B cell (primary cell): ENCODE data around the gene C1QTNF7. TPM values are rescaled to one million over a fixed set of nuclear protein-coding genes. Genes with fewer than 3 reads are reported as not detected.

Experiments used
- ATAC-seq: fragments of 200-7000 bp; cut with Tn5 transposase; one replicate; pipeline ENCODE4 v1.10.0; 2021; ENCODE audit warnings: low read depth, mild to moderate bottlenecking, moderate number of reproducible peaks, moderate library complexity
- CTCF ChIA-PET: fragments of 350-600 bp; sonication (Branson Sonifier 250); formaldehyde crosslinking; loops from one replicate; lab custom pipeline; 2021; ENCODE audit warnings: antibody characterized with exemption, inconsistent platforms; lab: Charles Lee
- POLR2A ChIA-PET: fragments of 350-600 bp; sonication (Branson Sonifier 250); formaldehyde crosslinking; loops from one replicate; lab custom pipeline; 2021; ENCODE audit warnings: antibody characterized with exemption; lab: Charles Lee
- DNase-seq: peaks from one replicate; pipeline ENCODE4 v3.0.0; 2013
- H2AFZ ChIP-seq: 2 replicates; pipeline ENCODE4 v1.6.1; 2012; ENCODE audit warnings: mild to moderate bottlenecking, low read depth, low read length; ENCODE audit not compliant: insufficient read depth, poor library complexity, severe bottlenecking
- H3K27ac ChIP-seq, 2 donors: 1 replicate in 1 of 2; 2 replicates in 1 of 2; pipeline ENCODE4 v1.5.1; 2012 to 2013; ENCODE audit warnings: low read length in 2 of 2, mild to moderate bottlenecking in 2 of 2, moderate library complexity in 1 of 2
- H3K27me3 ChIP-seq, 4 experiments: fragments of 200-600 bp in 1 of 4; sonication (generic) in 1 of 4; replicated peaks in 1 of 4; 1 replicate in 2 of 4; 2 replicates in 2 of 4; pipeline versions ENCODE4 v1.6.1 to v1.7.0; 2013 to 2016; ENCODE audit warnings: low read length in 3 of 4, mild to moderate bottlenecking in 2 of 4, mixed read lengths in 1 of 4, moderate library complexity in 1 of 4; ENCODE audit not compliant: insufficient read depth in 4 of 4, control insufficient read depth in 3 of 4; ENCODE audit errors: control extremely low read depth in 1 of 4
- H3K36me3 ChIP-seq, 2 experiments: replicated peaks in 1 of 2; 1 replicate in 1 of 2; 2 replicates in 1 of 2; pipeline versions ENCODE4 v1.6.1 to v1.7.1; 2013; ENCODE audit warnings: low read length in 1 of 2; ENCODE audit not compliant: insufficient read depth in 2 of 2, control insufficient read depth in 1 of 2; ENCODE audit errors: control extremely low read depth in 1 of 2, extremely low read depth in 1 of 2
- H3K4me1 ChIP-seq, 2 donors: fragments of 200-600 bp in 1 of 2; sonication (generic) in 1 of 2; 1 replicate in 1 of 2; 2 replicates in 1 of 2; pipeline versions ENCODE4 v1.5.1 to v1.6.1; 2013 to 2017; ENCODE audit warnings: low read length in 2 of 2; ENCODE audit not compliant: control insufficient read depth in 2 of 2, insufficient read depth in 2 of 2
- H3K4me2 ChIP-seq: replicated peaks from 2 replicates; pipeline ENCODE3; 2012; ENCODE audit warnings: mild to moderate bottlenecking, low read depth, low read length; ENCODE audit not compliant: poor library complexity, severe bottlenecking
- H3K4me3 ChIP-seq, 5 experiments: fragments of 200-600 bp in 1 of 5; sonication (generic) in 1 of 5; 1 replicate in 3 of 5; 2 replicates in 2 of 5; pipeline versions ENCODE4 v1.5.1 to v1.7.0; 2011 to 2016; ENCODE audit warnings: low read length in 4 of 5, mild to moderate bottlenecking in 4 of 5, low read depth in 2 of 5, control low read depth in 1 of 5, moderate library complexity in 1 of 5; ENCODE audit not compliant: insufficient read depth in 1 of 5; ENCODE audit errors: control extremely low read depth in 1 of 5, extremely low read depth in 1 of 5
- H3K79me2 ChIP-seq: fragments of 200-600 bp; sonication (generic); one replicate; pipeline ENCODE4 v1.6.0; 2016; ENCODE audit warnings: low read length; ENCODE audit not compliant: control insufficient read depth, insufficient read depth
- H3K9ac ChIP-seq: fragments of 200-600 bp; sonication (generic); 2 replicates; pipeline ENCODE4 v1.6.1; 2017; ENCODE audit warnings: mild to moderate bottlenecking, low read length, moderate library complexity
- H3K9me3 ChIP-seq, 3 donors: one replicate each; pipeline versions ENCODE4 v1.6.1 to v1.7.1; 2013; ENCODE audit warnings: low read length in 2 of 3; ENCODE audit not compliant: control insufficient read depth in 2 of 3, insufficient read depth in 1 of 3; ENCODE audit errors: control extremely low read depth in 1 of 3
- H4K20me1 ChIP-seq: 2 replicates; pipeline ENCODE4 v1.6.0; 2012; ENCODE audit warnings: mild to moderate bottlenecking, low read length; ENCODE audit not compliant: insufficient read depth, control insufficient read depth, poor library complexity, severe bottlenecking
- H3K27ac Mint-ChIP-seq: one replicate; pipeline ENCODE4 v1.8.0; 2021; ENCODE audit warnings: mixed read lengths
- H3K27me3 Mint-ChIP-seq: one replicate; pipeline ENCODE4 v1.8.0; 2021; ENCODE audit warnings: mixed read lengths
- H3K4me1 Mint-ChIP-seq: one replicate; pipeline ENCODE4 v1.8.0; 2021; ENCODE audit warnings: mixed read lengths
- H3K4me3 Mint-ChIP-seq: one replicate; pipeline ENCODE4 v1.8.0; 2021; ENCODE audit warnings: mixed read lengths
- H3K9me3 Mint-ChIP-seq: one replicate; pipeline ENCODE4 v1.8.0; 2022; ENCODE audit warnings: mixed read lengths; ENCODE audit not compliant: insufficient read depth
- CTCF ChIP-seq: fragments of 200-600 bp; IDR thresholded peaks from one replicate; pipeline ENCODE4 v1.8.0; 2022; ENCODE audit warnings: antibody characterized with exemption, mild to moderate bottlenecking
- EZH2 ChIP-seq: IDR thresholded peaks from 2 replicates; pipeline ENCODE4 v1.6.1; 2012; ENCODE audit warnings: borderline replicate concordance, low read depth, mild to moderate bottlenecking, moderate library complexity, low read length; ENCODE audit not compliant: insufficient read depth, poor library complexity, severe bottlenecking
- WGBS: methylation state at CpG from one replicate; pipeline ENCODE4 v1.1.5; 2013; ENCODE audit warnings: missing lambda C conversion rate; ENCODE audit not compliant: insufficient coverage; 5-methylcytosine and 5-hydroxymethylcytosine counted together
- intact Hi-C: fragments of 100-400 bp; cut with micrococcal nuclease; formaldehyde crosslinking; loops from one replicate; pipeline ENCODE4 v1.10.0; 2022
- polyA plus RNA-seq: library from polyadenylated mRNA; depleted of rRNA; stranded (reverse); fragments of >200 nt; gene quantifications from 2 replicates; pipeline ENCODE4 v1.2.3, GENCODE V29; 2012
- total RNA-seq, 2 donors: library from RNA; stranded (reverse); fragments of 120-200 nt in 1 of 2; gene quantifications; 1 replicate in 1 of 2; 2 replicates in 1 of 2; pipeline versions ENCODE4 v1.2.3 to v1.2.4, GENCODE V29; 2013 to 2022

C1QTNF7 gene
- total and polyA plus RNA-seq, 2 donors (not counting 1 experiment from before 2014, with no cell fraction given) = not detected

- no peaks in the 10 kb centered on the region for H3K9me3 ChIP-seq
- no peak overlapping the region for H2AFZ ChIP-seq
- H3K79me2 ChIP-seq = no peaks in the 10 kb centered on the region
- no peaks in the 10 kb centered on the region for H4K20me1 ChIP-seq
- H3K27ac ChIP-seq = no peak overlapping the region
- no peak overlapping the region for H3K27ac Mint-ChIP-seq
- CTCF ChIA-PET = no interaction called here
- POLR2A ChIA-PET = no interaction called here
- intact Hi-C loops = no loop called here
- no peak overlapping the region for H3K4me3 ChIP-seq
- ATAC-seq (no peak), DNase-seq (no peak)
- H3K9me3 Mint-ChIP-seq = peaks cover 10% of the 10 kb centered on the region
- H3K4me1 ChIP-seq = no peaks in the 10 kb centered on the region
- H3K36me3 ChIP-seq = no peaks in the 10 kb centered on the region
- no peak overlapping the region for H3K4me2 ChIP-seq
- no peak for TF ChIP-seq EZH2
- TF ChIP-seq CTCF = no peak
- H3K4me1 Mint-ChIP-seq = no peaks in the 10 kb centered on the region
- WGBS = no CpG with 5 or more reads among the region's 2 CpGs
- H3K27me3 ChIP-seq = no peaks in the 10 kb centered on the region
- H3K4me3 Mint-ChIP-seq = no peak overlapping the region
- peaks cover 8% of the 10 kb centered on the region for H3K27me3 Mint-ChIP-seq
- no peak overlapping the region for H3K9ac ChIP-seq
Measured at GRCh38 chr4:15481961-15482745, 54.3 kb downstream of the C1QTNF7 start.

DNA sequence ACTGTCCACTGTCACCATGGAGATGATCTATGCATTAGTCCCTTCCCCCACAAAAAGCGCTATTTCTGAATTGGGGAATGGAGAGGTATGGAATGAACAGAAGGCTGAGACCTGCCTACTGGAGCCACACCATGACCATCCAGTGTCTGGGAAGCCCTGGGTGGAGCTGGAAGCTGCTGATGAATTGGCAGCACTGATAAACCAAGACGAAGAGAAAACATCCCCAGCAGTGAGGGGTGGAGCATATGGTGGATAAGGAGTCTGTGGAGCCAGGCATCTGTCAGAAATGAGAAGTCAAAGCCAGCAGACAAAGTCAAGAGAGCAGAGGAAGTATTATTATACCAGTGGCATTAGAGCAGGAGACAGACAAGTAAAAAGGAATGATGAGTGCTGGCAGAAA, 55.0 kb downstream of the C1QTNF7 start:
- Histone ChIP-seq H3K36me3 (no peaks in the 10 kb centered on the region), H3K9me3 (peaks cover 0 to 1% (median 0%) of the 10 kb centered on the region in 3 donors), H3K9ac (no peak overlapping the region), H3K4me3 (no peak overlapping the region), H4K20me1 (no peaks in the 10 kb centered on the region), H3K79me2 (no peaks in the 10 kb centered on the region), H3K4me2 (no peak overlapping the region), H2AFZ (no peak overlapping the region), H3K27me3 (no peaks in the 10 kb centered on the region), H3K4me1 (no peaks in the 10 kb centered on the region), H3K27ac (no peak overlapping the region)
- H3K27ac Mint-ChIP-seq = no peak overlapping the region
- ATAC-seq = no peak
- TF ChIP-seq CTCF (no peak), EZH2 (no peak)
- H3K4me1 Mint-ChIP-seq = no peaks in the 10 kb centered on the region
- intact Hi-C loops = no loop called here
- H3K9me3 Mint-ChIP-seq = peaks cover 16% of the 10 kb centered on the region
- ChIA-PET POLR2A (no interaction called here), CTCF (no interaction called here)
- peaks cover 8% of the 10 kb centered on the region for H3K27me3 Mint-ChIP-seq
- WGBS = 92% methylated on average over 2 of the region's 2 CpGs
- DNase-seq = no peak
- no peak overlapping the region for H3K4me3 Mint-ChIP-seq
